Measurements from ENCODE around the gene EDAR.

- TF ChIP-seq CTCF (IDR thresholded peaks at IDR 0.05; ENCODE audit: insufficient read depth, low read depth, low read length) = no peak
- no peak for TF ChIP-seq EZH2 (IDR thresholded peaks at IDR 0.05; ENCODE audit: insufficient read depth, low read length)
Measured at GRCh38 chr2:108932736-108933332, 56.2 kb downstream of the EDAR start.

Data from astrocyte (in vitro differentiated cells and primary cell).